H1 (cell line): ENCODE data around the gene FEZF1. TPM values are rescaled to one million over a fixed set of nuclear protein-coding genes. Genes with fewer than 3 reads are reported as not detected.

ENCODE experiments used
- CTCF ChIA-PET: fragments of 300-600 bp; sonication (Branson Sonifier 250); formaldehyde crosslinking; loops from one replicate; lab custom pipeline; 2021; ENCODE audit not compliant: partially characterized antibody; lab: Charles Lee
- POLR2A ChIA-PET: fragments of 300-600 bp; sonication (Branson Sonifier 250); formaldehyde crosslinking; loops from one replicate; lab custom pipeline; 2021; ENCODE audit warnings: inconsistent platforms; ENCODE audit not compliant: partially characterized antibody; lab: Charles Lee
- DNase-seq, 2 experiments: peaks; one replicate each; pipeline versions ENCODE4 v3.0.0 to v3.0.0-alpha.2; 2010 to 2022; ENCODE audit warnings: low spot score in 2 of 2, low read depth in 1 of 2, mixed read lengths in 1 of 2
- FAIRE-seq: peaks from 2 replicates; lab custom pipeline; 2011; peaks lifted over from hg19 to GRCh38; lab: Jason Lieb, UNC
- H2AFZ ChIP-seq: 2 replicates; pipeline ENCODE4 v1.8.1; 2012; ENCODE audit warnings: low read length, inconsistent platforms
- H2AK5ac ChIP-seq: 2 replicates; pipeline ENCODE4 v1.6.1; 2013; ENCODE audit warnings: low read depth, low read length
- H2BK120ac ChIP-seq: replicated peaks from 2 replicates; pipeline ENCODE3; 2013; ENCODE audit warnings: low read depth, low read length, inconsistent platforms
- H2BK12ac ChIP-seq: 2 replicates; pipeline ENCODE4 v1.6.1; 2013; ENCODE audit warnings: low read depth, low read length
- H2BK15ac ChIP-seq: 2 replicates; pipeline ENCODE4 v1.6.1; 2013; ENCODE audit warnings: low read length
- H2BK20ac ChIP-seq: 2 replicates; pipeline ENCODE4 v1.6.1; 2013; ENCODE audit warnings: low read length
- H2BK5ac ChIP-seq: 2 replicates; pipeline ENCODE4 v1.6.1; 2013; ENCODE audit warnings: low read depth, low read length
- H3K14ac ChIP-seq: 2 replicates; pipeline ENCODE4 v1.6.1; 2013; ENCODE audit warnings: inconsistent platforms; ENCODE audit not compliant: insufficient read length
- H3K18ac ChIP-seq: 2 replicates; pipeline ENCODE4 v1.6.1; 2013; ENCODE audit warnings: low read length; ENCODE audit errors: extremely low read depth
- H3K23ac ChIP-seq: 2 replicates; pipeline ENCODE4 v1.6.1; 2013; ENCODE audit warnings: inconsistent platforms; ENCODE audit not compliant: insufficient read length
- H3K23me2 ChIP-seq: 2 replicates; pipeline ENCODE4 v1.6.1; 2013; ENCODE audit warnings: low read depth, low read length
- H3K27ac ChIP-seq: 2 replicates; pipeline ENCODE4 v1.6.1; 2011; ENCODE audit warnings: low read depth, low read length, inconsistent platforms
- H3K27me3 ChIP-seq, 4 experiments: replicated peaks in 1 of 4; 1 replicate in 1 of 4; 2 replicates in 3 of 4; pipeline versions ENCODE4 v1.6.1 to v1.8.1; 2011 to 2013; ENCODE audit warnings: low read length in 3 of 4, mild to moderate bottlenecking in 3 of 4, inconsistent platforms in 2 of 4, mixed read lengths in 2 of 4, moderate library complexity in 1 of 4; ENCODE audit not compliant: control insufficient read depth in 3 of 4, insufficient read depth in 3 of 4; ENCODE audit errors: extremely low read depth in 1 of 4
- H3K36me3 ChIP-seq, 4 experiments: 2 replicates each; pipeline versions ENCODE4 v1.6.1 to v1.8.1; 2011 to 2013; ENCODE audit warnings: mild to moderate bottlenecking in 4 of 4, low read length in 3 of 4, moderate library complexity in 2 of 4, control low read depth in 1 of 4, inconsistent platforms in 1 of 4; ENCODE audit not compliant: insufficient read depth in 4 of 4, control insufficient read depth in 2 of 4
- H3K4ac ChIP-seq: replicated peaks from 2 replicates; pipeline ENCODE3; 2013; ENCODE audit warnings: low read length, low read depth, mixed read lengths, inconsistent platforms; ENCODE audit not compliant: insufficient read length
- H3K4me1 ChIP-seq, 4 experiments: replicated peaks in 1 of 4; 1 replicate in 1 of 4; 2 replicates in 3 of 4; pipeline versions ENCODE4 v1.6.1 to v1.8.1; 2011 to 2013; ENCODE audit warnings: low read length in 3 of 4, inconsistent platforms in 2 of 4, mixed read lengths in 1 of 4; ENCODE audit not compliant: insufficient read depth in 4 of 4, control insufficient read depth in 3 of 4
- H3K4me2 ChIP-seq, 2 experiments: 2 replicates each; pipeline versions ENCODE4 v1.6.1 to v1.8.1; 2011 to 2013; ENCODE audit warnings: low read depth in 2 of 2, low read length in 2 of 2, control low read depth in 1 of 2, inconsistent platforms in 1 of 2, mild to moderate bottlenecking in 1 of 2; ENCODE audit not compliant: insufficient read depth in 1 of 2
- H3K4me3 ChIP-seq, 4 experiments: fragments of 200-600, 300-600 bp in 1 of 4; sonication (generic), shearing (Covaris generic), sonication (Bioruptor Twin) in 1 of 4; 2 replicates each; pipeline versions ENCODE4 v1.5.1 to v1.8.1; 2011 to 2016; ENCODE audit warnings: low read length in 4 of 4, low read depth in 3 of 4, control low read depth in 2 of 4, inconsistent platforms in 2 of 4, mild to moderate bottlenecking in 2 of 4, mixed read lengths in 1 of 4, moderate library complexity in 1 of 4; ENCODE audit not compliant: insufficient read depth in 2 of 4; ENCODE audit errors: extremely low read depth in 1 of 4
- H3K56ac ChIP-seq: replicated peaks from 2 replicates; pipeline ENCODE3; 2013; ENCODE audit warnings: low read depth, mild to moderate bottlenecking, mixed read lengths, low read length, inconsistent platforms; ENCODE audit not compliant: insufficient read length
- H3K79me1 ChIP-seq: 2 replicates; pipeline ENCODE4 v1.6.1; 2013; ENCODE audit warnings: low read depth, low read length, control low read depth
- H3K79me2 ChIP-seq, 2 experiments: 2 replicates each; pipeline versions ENCODE4 v1.6.1 to v1.8.1; 2012 to 2013; ENCODE audit warnings: low read length in 2 of 2, mild to moderate bottlenecking in 2 of 2, inconsistent platforms in 1 of 2; ENCODE audit not compliant: insufficient read depth in 2 of 2, control insufficient read depth in 1 of 2
- H3K9ac ChIP-seq, 4 experiments: replicated peaks in 1 of 4; 1 replicate in 1 of 4; 2 replicates in 3 of 4; pipeline versions ENCODE4 v1.6.1 to v1.8.1; 2011 to 2013; ENCODE audit warnings: low read depth in 3 of 4, low read length in 3 of 4, control low read depth in 2 of 4, mild to moderate bottlenecking in 2 of 4, moderate library complexity in 2 of 4, inconsistent platforms in 1 of 4; ENCODE audit errors: extremely low read depth in 1 of 4
- H3K9me3 ChIP-seq, 2 experiments: 2 replicates each; pipeline versions ENCODE4 v1.6.1 to v1.8.1; 2012 to 2013; ENCODE audit warnings: mild to moderate bottlenecking in 2 of 2, moderate library complexity in 2 of 2, control low read depth in 1 of 2, inconsistent platforms in 1 of 2, low read depth in 1 of 2, low read length in 1 of 2, mixed read lengths in 1 of 2; ENCODE audit not compliant: insufficient read depth in 2 of 2
- H4K20me1 ChIP-seq, 2 experiments: replicated peaks in 1 of 2; 2 replicates each; pipeline versions ENCODE3 to v1.8.1; 2011 to 2013; ENCODE audit warnings: inconsistent platforms in 2 of 2, low read length in 2 of 2, mild to moderate bottlenecking in 1 of 2; ENCODE audit not compliant: insufficient read depth in 2 of 2, control insufficient read depth in 1 of 2
- H4K5ac ChIP-seq: 2 replicates; pipeline ENCODE4 v1.6.1; 2013; ENCODE audit warnings: low read length, low read depth, mixed read lengths, inconsistent platforms; ENCODE audit not compliant: insufficient read length
- H4K8ac ChIP-seq: 2 replicates; pipeline ENCODE4 v1.8.0; 2013; ENCODE audit warnings: mild to moderate bottlenecking, moderate library complexity, low read length, inconsistent platforms; ENCODE audit not compliant: insufficient read depth; ENCODE audit errors: extremely low read depth
- H4K91ac ChIP-seq: replicated peaks from 2 replicates; pipeline ENCODE3; 2013; ENCODE audit warnings: low read length, mixed read lengths, inconsistent platforms; ENCODE audit not compliant: insufficient read length
- CBX8 ChIP-seq: fragments of 300-800, 300-1000 bp; sonication (generic); IDR thresholded peaks from 2 replicates; pipeline ENCODE4 v1.7.1; 2016; ENCODE audit warnings: low read depth, low read length, borderline replicate concordance
- EGR1 ChIP-seq: IDR thresholded peaks from 2 replicates; pipeline ENCODE4 v1.6.1; 2011; ENCODE audit warnings: low read depth, low read length, borderline replicate concordance
- EZH2 ChIP-seq: fragments of 200-600 bp; sonication (generic); IDR thresholded peaks from 2 replicates; pipeline ENCODE4 v1.7.1; 2012; ENCODE audit warnings: low read depth, mild to moderate bottlenecking, moderate library complexity, low read length, inconsistent platforms; ENCODE audit not compliant: severe bottlenecking
- FOSL1 ChIP-seq: IDR thresholded peaks from 2 replicates; pipeline ENCODE4 v1.6.1; 2011; ENCODE audit warnings: mild to moderate bottlenecking, low read depth, low read length, moderate library complexity; ENCODE audit not compliant: insufficient read depth
- JUND ChIP-seq: IDR thresholded peaks from 2 replicates; pipeline ENCODE4 v1.6.1; 2011; ENCODE audit warnings: mild to moderate bottlenecking, improper control_type of control experiment, low read length
- TAF1 ChIP-seq: IDR thresholded peaks from 2 replicates; pipeline ENCODE4 v1.6.1; 2011; ENCODE audit warnings: mild to moderate bottlenecking, low read depth, low read length
- WGBS, 2 experiments: shearing (Covaris generic) in 1 of 2; methylation state at CpG; one replicate each; pipeline versions ENCODE4 v1.1.6 to v1.1.7; 2013 to 2015; ENCODE audit warnings: low lambda C conversion rate in 2 of 2, mixed read lengths in 2 of 2, inconsistent platforms in 1 of 2, low coverage in 1 of 2, missing lambda C conversion rate in 1 of 2; ENCODE audit not compliant: insufficient replicate concordance in 2 of 2, insufficient coverage in 1 of 2, insufficient read length in 1 of 2; ENCODE audit errors: extremely low coverage in 1 of 2, missing lambda C conversion rate in 1 of 2; 5-methylcytosine and 5-hydroxymethylcytosine counted together
- polyA plus RNA-seq, 7 experiments: library from polyadenylated mRNA; depleted of rRNA in 3 of 7; stranded (reverse) in 5 of 7; unstranded in 2 of 7; fragments of >200 nt in 5 of 7; fragments of 200-250 nt in 2 of 7; gene quantifications; 1 replicate in 5 of 7; 2 replicates in 1 of 7; 4 replicates in 1 of 7; pipeline versions ENCODE4 v1.2.1 to v1.2.3, GENCODE V29; 2011 to 2013; ENCODE audit warnings: missing spikeins in 2 of 7, mixed read lengths in 2 of 7
- total RNA-seq: library from RNA; stranded (reverse); fragmentation: NEBNext Ultra II Directional; extraction: Animal tissue kit (Norgen Biotek cat#: 25700); gene quantifications from 2 replicates; pipeline ENCODE4 v1.2.1, GENCODE V29; 2021

The FEZF1 gene
- total and polyA plus RNA-seq, 2 of the 8 experiments (the other 6 are each of a cell fraction or from before 2014, with no cell fraction given) = 10.6 to 15.7 TPM

- no peak overlapping the region for H3K56ac ChIP-seq
- peaks cover 0 to 59% (median 30%) of the 10 kb centered on the region in 4 experiments; a peak in 6 of 7 replicates for H3K27me3 ChIP-seq
- 14% methylated on average over 3 of the region's 3 CpGs; no CpG with 5 or more reads in 1 of the 2 experiments for WGBS, 2 experiments
- no peak overlapping the region for H4K91ac ChIP-seq
- peaks cover 0 to 26% of the 10 kb centered on the region in 2 experiments; a peak in 3 of 4 replicates for H3K79me2 ChIP-seq
- H3K4me2 ChIP-seq = peak overlapping the region; percentile 78 to 79
- H4K20me1 ChIP-seq = no peaks in the 10 kb centered on the region
- no peak overlapping the region for H2BK12ac ChIP-seq
- H3K9me3 ChIP-seq = no peaks in the 10 kb centered on the region
- H2AFZ ChIP-seq = no peak overlapping the region
- TF ChIP-seq EGR1 (no peak), JUND (no peak), CBX8 (no peak), TAF1 (no peak), EZH2 (no peak), FOSL1 (no peak)
- H3K79me1 ChIP-seq = no peaks in the 10 kb centered on the region
- no peak overlapping the region for H4K5ac ChIP-seq
- no peak overlapping the region; the same call in 1 of the 2 replicates for H2BK20ac ChIP-seq
- H4K8ac ChIP-seq = no peak overlapping the region
- peaks cover 0 to 8% (median 0%) of the 10 kb centered on the region in 4 experiments; a peak in 1 of 8 replicates for H3K36me3 ChIP-seq
- no peak overlapping the region; the same call in 1 of the 2 replicates for H3K18ac ChIP-seq
- H3K14ac ChIP-seq = no peak overlapping the region
- no peak overlapping the region for H2BK5ac ChIP-seq
- no peak overlapping the region for H3K27ac ChIP-seq
- H3K4me3 ChIP-seq = peak overlapping the region; percentile 70 to 89 (median 84)
- H3K4ac ChIP-seq = no peak overlapping the region
- H3K9ac ChIP-seq = no peak overlapping the region
- ChIA-PET POLR2A (no interaction called here), CTCF (interaction anchor here (0.9 to 3.1 kb wide), 4 partner anchors 85 to 219 kb away, joined by 3 to 11 read pairs (median 5); no protein-coding TSS in a partner anchor)
- peaks cover 7 to 21% (median 17%) of the 10 kb centered on the region in 4 experiments; a peak in 6 of 7 replicates for H3K4me1 ChIP-seq
- no peak overlapping the region for H2BK120ac ChIP-seq
- H2AK5ac ChIP-seq = no peak overlapping the region
- H2BK15ac ChIP-seq = no peak overlapping the region
- H3K23ac ChIP-seq = no peak overlapping the region
- DNase-seq (no peak), FAIRE-seq (no peak)
- peaks cover 33% of the 10 kb centered on the region; the same call in 1 of the 2 replicates for H3K23me2 ChIP-seq
Measured at GRCh38 chr7:122309421-122309820, 4.9 kb upstream of the FEZF1 start.
